Caco-2 (cell line): Measurements from ENCODE around the gene TMED4. TPM values are rescaled to one million over a fixed set of nuclear protein-coding genes. Genes with fewer than 3 reads are reported as not detected.

Experiments
- BruUV-seq: library from RNA; stranded (reverse); fragments of 400-500 nt; replicated peaks from 2 replicates; lab custom pipeline; 2021; lab: Mats Ljungman, UMichigan
- CTCF ChIA-PET: fragments of 300-600 bp; sonication (Branson Sonifier 250); formaldehyde crosslinking; loops from one replicate; lab custom pipeline; 2022; ENCODE audit warnings: antibody characterized with exemption; lab: Charles Lee
- POLR2A ChIA-PET: fragments of 300-600 bp; sonication (Branson Sonifier 250); formaldehyde crosslinking; loops from one replicate; lab custom pipeline; 2022; ENCODE audit warnings: antibody characterized with exemption; lab: Charles Lee
- DNase-seq, 2 experiments: peaks; one replicate each; pipeline versions ENCODE4 v3.0.0 to v3.0.0-alpha.2; 2020 to 2022
- H3K27me3 ChIP-seq: replicated peaks from 2 replicates; pipeline ENCODE4 v1.6.0; 2011; ENCODE audit warnings: low read length; ENCODE audit not compliant: control insufficient read depth, insufficient read depth
- H3K36me3 ChIP-seq: 2 replicates; pipeline ENCODE4 v1.5.1; 2011; ENCODE audit warnings: low read length; ENCODE audit not compliant: control insufficient read depth, insufficient read depth
- H3K4me1 ChIP-seq: fragments of 250-450 bp; sonication (Bioruptor Pico); 2 replicates; pipeline ENCODE4 v1.5.1; 2020; ENCODE audit warnings: mild to moderate bottlenecking
- H3K4me3 ChIP-seq: 2 replicates; pipeline ENCODE4 v1.5.1; 2011; ENCODE audit warnings: low read depth, mild to moderate bottlenecking, control low read depth, low read length
- H3K9me3 ChIP-seq: fragments of 250-450 bp; sonication (Bioruptor Pico); 2 replicates; pipeline ENCODE4 v1.5.1; 2020; ENCODE audit warnings: mild to moderate bottlenecking, moderate library complexity
- H3K27ac Mint-ChIP-seq: one replicate; pipeline ENCODE4 v1.8.0; 2022; ENCODE audit warnings: mixed read lengths; ENCODE audit not compliant: unreplicated experiment
- H3K27me3 Mint-ChIP-seq: one replicate; pipeline ENCODE4 v1.8.0; 2022; ENCODE audit warnings: mixed read lengths; ENCODE audit not compliant: insufficient read depth, unreplicated experiment
- H3K36me3 Mint-ChIP-seq: one replicate; pipeline ENCODE4 v1.8.0; 2022; ENCODE audit warnings: mild to moderate bottlenecking, mixed read lengths; ENCODE audit not compliant: insufficient read depth, unreplicated experiment
- H3K4me1 Mint-ChIP-seq: one replicate; pipeline ENCODE4 v1.8.0; 2022; ENCODE audit warnings: low read depth, mixed read lengths; ENCODE audit not compliant: unreplicated experiment
- H3K4me3 Mint-ChIP-seq: one replicate; pipeline ENCODE4 v1.8.0; 2022; ENCODE audit warnings: mild to moderate bottlenecking, moderate library complexity, mixed read lengths; ENCODE audit not compliant: unreplicated experiment
- H3K9me3 Mint-ChIP-seq: one replicate; pipeline ENCODE4 v1.8.0; 2022; ENCODE audit warnings: mixed read lengths; ENCODE audit not compliant: unreplicated experiment
- intact Hi-C: fragments of 100-400 bp; cut with micrococcal nuclease; formaldehyde crosslinking; loops from one replicate; pipeline ENCODE4 v1.10.0; 2022; ENCODE audit not compliant: unreplicated experiment
- total RNA-seq: library from RNA; stranded (reverse); gene quantifications from 2 replicates; pipeline ENCODE4 v1.2.3, GENCODE V29; 2022
- TF ChIP-seq, protein P1 (sequence below), 2 experiments: fragments of 200-600 bp in 1 of 2; IDR thresholded peaks; 1 replicate in 1 of 2; 2 replicates in 1 of 2; pipeline versions ENCODE4 v1.5.1 to v1.8.0; 2011 to 2022; ENCODE audit warnings: antibody characterized with exemption in 1 of 2, control low read depth in 1 of 2, inconsistent platforms in 1 of 2, low read depth in 1 of 2, low read length in 1 of 2, mild to moderate bottlenecking in 1 of 2, moderate library complexity in 1 of 2; ENCODE audit not compliant: insufficient read depth in 1 of 2, severe bottlenecking in 1 of 2, unreplicated experiment in 1 of 2

The TMED4 gene
- total RNA-seq, 1 experiment from 2014 or later = 96.6 TPM

GRCh38 chr7:44538798-44539668 is 43.0 kb downstream of the TMED4 start:
- Mint-ChIP-seq H3K4me1 (peaks cover 27% of the 10 kb centered on the region), H3K9me3 (no peaks in the 10 kb centered on the region), H3K27ac (no peak overlapping the region), H3K27me3 (no peaks in the 10 kb centered on the region), H3K4me3 (no peak overlapping the region), H3K36me3 (peaks cover 3% of the 10 kb centered on the region)
- intact Hi-C loops = no loop called here
- POLR2A ChIA-PET = no interaction called here
- CTCF ChIA-PET = no interaction called here
- DNase-seq = no peak
- H3K4me1 ChIP-seq = peaks cover 31% of the 10 kb centered on the region
- BruUV-seq = no TSS peak
- H3K4me3 ChIP-seq = no peak overlapping the region
- H3K27me3 ChIP-seq = no peaks in the 10 kb centered on the region
- H3K9me3 ChIP-seq = no peaks in the 10 kb centered on the region
- H3K36me3 ChIP-seq = peaks cover 1% of the 10 kb centered on the region
- TF ChIP-seq, protein P1, sequence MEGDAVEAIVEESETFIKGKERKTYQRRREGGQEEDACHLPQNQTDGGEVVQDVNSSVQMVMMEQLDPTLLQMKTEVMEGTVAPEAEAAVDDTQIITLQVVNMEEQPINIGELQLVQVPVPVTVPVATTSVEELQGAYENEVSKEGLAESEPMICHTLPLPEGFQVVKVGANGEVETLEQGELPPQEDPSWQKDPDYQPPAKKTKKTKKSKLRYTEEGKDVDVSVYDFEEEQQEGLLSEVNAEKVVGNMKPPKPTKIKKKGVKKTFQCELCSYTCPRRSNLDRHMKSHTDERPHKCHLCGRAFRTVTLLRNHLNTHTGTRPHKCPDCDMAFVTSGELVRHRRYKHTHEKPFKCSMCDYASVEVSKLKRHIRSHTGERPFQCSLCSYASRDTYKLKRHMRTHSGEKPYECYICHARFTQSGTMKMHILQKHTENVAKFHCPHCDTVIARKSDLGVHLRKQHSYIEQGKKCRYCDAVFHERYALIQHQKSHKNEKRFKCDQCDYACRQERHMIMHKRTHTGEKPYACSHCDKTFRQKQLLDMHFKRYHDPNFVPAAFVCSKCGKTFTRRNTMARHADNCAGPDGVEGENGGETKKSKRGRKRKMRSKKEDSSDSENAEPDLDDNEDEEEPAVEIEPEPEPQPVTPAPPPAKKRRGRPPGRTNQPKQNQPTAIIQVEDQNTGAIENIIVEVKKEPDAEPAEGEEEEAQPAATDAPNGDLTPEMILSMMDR (IDR thresholded peaks at IDR 0.05; ENCODE audit: insufficient read depth in 1 of 2, low read depth in 1 of 2, low read length in 1 of 2, severe bottlenecking in 1 of 2, unreplicated experiment in 1 of 2) = no peak

DNA sequence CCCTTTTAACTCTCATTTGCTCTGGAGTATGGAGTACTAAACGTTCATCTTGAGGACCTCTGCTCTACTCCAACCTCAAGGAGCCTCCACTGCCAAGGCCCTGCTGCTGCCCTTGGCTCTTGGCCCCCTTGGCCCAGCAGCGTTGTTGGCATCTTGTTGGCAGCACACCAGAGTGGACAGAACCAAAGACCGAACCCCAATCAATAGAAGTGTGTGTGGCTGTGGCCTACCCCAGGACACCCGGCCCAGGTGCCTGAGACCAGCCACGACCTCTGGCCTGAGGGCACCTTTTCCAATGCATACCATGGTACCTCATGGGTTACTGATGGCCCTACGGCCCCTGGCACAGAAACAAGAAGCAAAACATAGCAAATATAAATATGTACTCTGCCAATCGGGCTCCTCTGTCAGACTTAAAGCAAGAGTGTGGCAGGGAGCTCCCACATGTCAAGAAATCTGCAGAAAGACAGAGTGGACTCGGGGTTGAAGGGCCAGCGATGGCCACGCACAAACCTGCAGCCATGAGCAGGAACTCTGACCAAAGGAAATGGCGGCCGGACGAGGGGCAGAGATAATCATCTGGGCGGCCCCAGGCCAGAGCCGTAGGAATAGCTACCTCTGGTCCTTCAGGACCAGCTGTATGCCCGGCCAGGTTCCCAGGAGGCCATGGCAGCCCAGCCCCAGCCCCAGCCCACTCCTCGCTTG is 43.8 kb downstream of the TMED4 start:
- TF ChIP-seq, protein P1 (IDR thresholded peaks at IDR 0.05; ENCODE audit: insufficient read depth in 1 of 2, low read depth in 1 of 2, low read length in 1 of 2, severe bottlenecking in 1 of 2, unreplicated experiment in 1 of 2) = no peak
- Histone ChIP-seq H3K4me1 (peaks cover 25% of the 10 kb centered on the region), H3K36me3 (peaks cover 1% of the 10 kb centered on the region), H3K9me3 (no peaks in the 10 kb centered on the region), H3K4me3 (no peak overlapping the region), H3K27me3 (no peaks in the 10 kb centered on the region)
- Mint-ChIP-seq H3K4me3 (no peak overlapping the region), H3K27me3 (no peaks in the 10 kb centered on the region), H3K27ac (no peak overlapping the region), H3K36me3 (peaks cover 5% of the 10 kb centered on the region), H3K4me1 (peaks cover 26% of the 10 kb centered on the region), H3K9me3 (no peaks in the 10 kb centered on the region)
- intact Hi-C loops = no loop called here
- DNase-seq = no peak
- CTCF ChIA-PET = no interaction called here
- POLR2A ChIA-PET = no interaction called here
- no TSS peak for BruUV-seq

DNA sequence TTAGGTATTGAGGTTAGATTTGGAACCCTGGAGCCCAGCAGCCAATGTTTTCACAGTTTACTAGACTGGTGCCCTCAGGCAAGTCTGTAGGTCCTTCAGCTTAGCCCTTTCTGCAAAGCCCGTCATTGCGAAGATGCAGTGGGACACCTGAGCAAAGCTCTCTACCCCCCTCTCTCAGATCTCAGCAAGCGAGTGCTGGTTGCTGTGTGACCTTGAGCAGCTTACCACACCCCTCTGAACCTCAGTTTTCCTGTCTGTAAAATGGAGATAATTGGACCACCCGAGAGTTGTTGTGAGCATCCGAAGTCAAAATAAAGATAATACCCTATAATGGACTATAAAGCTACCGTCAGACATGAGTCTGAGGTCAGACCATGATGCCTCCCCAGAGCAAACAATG is 44.6 kb downstream of the TMED4 start:
- no peak overlapping the region for H3K4me3 Mint-ChIP-seq
- TF ChIP-seq, protein P1 (IDR thresholded peaks at IDR 0.05; ENCODE audit: insufficient read depth in 1 of 2, low read depth in 1 of 2, low read length in 1 of 2, severe bottlenecking in 1 of 2, unreplicated experiment in 1 of 2) = no peak
- no peak overlapping the region for H3K27ac Mint-ChIP-seq
- H3K9me3 Mint-ChIP-seq = no peaks in the 10 kb centered on the region
- peaks cover 18% of the 10 kb centered on the region for H3K4me1 Mint-ChIP-seq
- Histone ChIP-seq H3K27me3 (no peaks in the 10 kb centered on the region), H3K4me3 (no peak overlapping the region), H3K9me3 (no peaks in the 10 kb centered on the region), H3K4me1 (peaks cover 20% of the 10 kb centered on the region), H3K36me3 (peaks cover 1% of the 10 kb centered on the region)
- no peaks in the 10 kb centered on the region for H3K27me3 Mint-ChIP-seq
- no TSS peak for BruUV-seq
- no peak for DNase-seq
- ChIA-PET POLR2A (no interaction called here), CTCF (interaction anchor here (0.7 kb wide), 1 partner anchor 199 kb away, joined by 3 read pairs; no protein-coding TSS in a partner anchor)
- intact Hi-C loops = no loop called here
- peaks cover 5% of the 10 kb centered on the region for H3K36me3 Mint-ChIP-seq
